ENCODE measurements around the gene FCER2. TPM values are rescaled to one million over a fixed set of nuclear protein-coding genes. Genes with fewer than 3 reads are reported as not detected.

The FCER2 gene
- total RNA-seq, 1 donor from 2014 or later, result not detected

DNA sequence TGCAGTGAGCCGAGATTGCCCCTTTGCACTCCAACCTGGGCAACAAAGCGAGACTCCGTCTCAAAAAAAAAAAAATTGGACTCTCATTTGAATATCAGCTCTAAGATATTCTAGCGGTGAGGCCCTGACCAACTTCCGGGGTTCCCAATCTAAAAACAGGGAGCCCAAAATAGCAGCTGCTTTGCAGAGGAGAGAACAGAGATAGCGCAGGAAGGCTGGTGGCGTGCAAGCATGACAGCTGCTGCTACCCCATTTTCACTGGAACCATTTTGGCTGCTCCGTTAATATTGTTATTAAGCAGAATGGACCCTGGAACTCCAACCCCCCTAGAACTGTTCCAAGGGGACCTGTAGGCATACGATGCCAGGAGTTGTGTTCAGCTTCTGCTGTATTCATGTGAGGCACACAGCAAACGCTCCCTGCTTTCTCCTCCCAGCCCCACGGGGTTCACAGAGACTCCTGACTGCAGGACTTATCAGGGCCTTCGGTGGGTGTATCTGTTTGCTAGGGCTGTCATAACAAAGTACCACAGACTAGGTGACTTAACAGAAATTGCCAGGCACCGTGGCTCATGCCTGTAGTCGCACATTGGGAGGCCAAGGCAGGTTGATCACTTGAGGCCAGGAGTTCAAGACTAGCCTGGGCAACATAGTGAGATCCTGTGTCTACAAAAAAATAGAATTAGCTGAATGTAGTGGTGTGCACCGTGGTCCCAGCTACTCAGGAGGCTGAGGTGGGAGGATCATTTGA lies 53.5 kb downstream of the FCER2 start:
- Mint-ChIP-seq H3K27ac (ENCODE audit: unreplicated experiment) (no peak overlapping the region), H3K9me3 (ENCODE audit: unreplicated experiment) (peaks cover 8% of the 10 kb centered on the region), H3K4me3 (ENCODE audit: unreplicated experiment) (no peak overlapping the region), H3K4me1 (ENCODE audit: low read depth, unreplicated experiment) (peaks cover 9% of the 10 kb centered on the region), H3K27me3 (ENCODE audit: unreplicated experiment) (peaks cover 14% of the 10 kb centered on the region), H3K36me3 (ENCODE audit: unreplicated experiment) (peaks cover 4% of the 10 kb centered on the region)
- TF ChIP-seq, protein P1, sequence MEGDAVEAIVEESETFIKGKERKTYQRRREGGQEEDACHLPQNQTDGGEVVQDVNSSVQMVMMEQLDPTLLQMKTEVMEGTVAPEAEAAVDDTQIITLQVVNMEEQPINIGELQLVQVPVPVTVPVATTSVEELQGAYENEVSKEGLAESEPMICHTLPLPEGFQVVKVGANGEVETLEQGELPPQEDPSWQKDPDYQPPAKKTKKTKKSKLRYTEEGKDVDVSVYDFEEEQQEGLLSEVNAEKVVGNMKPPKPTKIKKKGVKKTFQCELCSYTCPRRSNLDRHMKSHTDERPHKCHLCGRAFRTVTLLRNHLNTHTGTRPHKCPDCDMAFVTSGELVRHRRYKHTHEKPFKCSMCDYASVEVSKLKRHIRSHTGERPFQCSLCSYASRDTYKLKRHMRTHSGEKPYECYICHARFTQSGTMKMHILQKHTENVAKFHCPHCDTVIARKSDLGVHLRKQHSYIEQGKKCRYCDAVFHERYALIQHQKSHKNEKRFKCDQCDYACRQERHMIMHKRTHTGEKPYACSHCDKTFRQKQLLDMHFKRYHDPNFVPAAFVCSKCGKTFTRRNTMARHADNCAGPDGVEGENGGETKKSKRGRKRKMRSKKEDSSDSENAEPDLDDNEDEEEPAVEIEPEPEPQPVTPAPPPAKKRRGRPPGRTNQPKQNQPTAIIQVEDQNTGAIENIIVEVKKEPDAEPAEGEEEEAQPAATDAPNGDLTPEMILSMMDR (IDR thresholded peaks at IDR 0.05; ENCODE audit: partially characterized antibody, unreplicated experiment), result no peak
- no peak for DNase-seq

DNA sequence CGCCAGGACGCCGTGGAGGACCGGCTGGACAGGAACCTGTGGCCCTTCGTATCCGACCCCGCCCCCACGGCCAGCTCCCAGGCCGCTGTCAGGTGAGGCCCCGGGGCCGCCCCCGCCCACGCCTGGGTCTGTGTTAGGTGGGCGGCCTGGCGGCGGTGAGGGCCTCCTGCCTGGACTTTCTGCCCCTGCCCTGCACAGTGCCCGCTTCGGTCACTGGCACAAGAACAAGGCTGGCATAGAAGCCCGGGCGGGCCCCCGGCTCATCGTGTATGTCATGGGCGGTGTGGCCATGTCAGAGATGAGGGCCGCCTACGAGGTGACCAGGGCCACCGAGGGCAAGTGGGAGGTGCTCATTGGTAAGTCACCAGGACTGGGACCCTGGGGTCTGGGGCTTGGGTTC lies 54.8 kb downstream of the FCER2 start:
- Mint-ChIP-seq H3K4me1 (ENCODE audit: low read depth, unreplicated experiment) (peaks cover 3% of the 10 kb centered on the region), H3K36me3 (ENCODE audit: unreplicated experiment) (no peaks in the 10 kb centered on the region), H3K27me3 (ENCODE audit: unreplicated experiment) (peaks cover 7% of the 10 kb centered on the region), H3K27ac (ENCODE audit: unreplicated experiment) (no peak overlapping the region), H3K4me3 (ENCODE audit: unreplicated experiment) (no peak overlapping the region), H3K9me3 (ENCODE audit: unreplicated experiment) (peaks cover 2% of the 10 kb centered on the region)
- TF ChIP-seq, protein P1 (IDR thresholded peaks at IDR 0.05; ENCODE audit: partially characterized antibody, unreplicated experiment), result no peak
- DNase-seq, result no peak

DNA sequence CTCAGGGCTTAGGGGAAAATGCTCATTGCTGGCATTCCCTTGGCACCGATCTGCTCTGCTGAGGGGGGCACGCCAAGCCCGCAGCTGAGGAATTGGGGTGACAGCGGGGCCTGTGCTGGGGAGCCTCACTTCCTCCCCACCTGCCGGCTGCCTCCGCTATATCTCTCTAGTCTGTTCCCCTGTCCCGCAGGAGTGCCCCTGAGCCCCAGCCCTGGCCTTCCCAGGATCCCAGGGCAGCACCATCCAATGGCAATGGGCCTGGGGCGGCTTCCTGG lies 55.6 kb downstream of the FCER2 start:
- no peak for DNase-seq
- Mint-ChIP-seq H3K4me3 (ENCODE audit: unreplicated experiment) (no peak overlapping the region), H3K27me3 (ENCODE audit: unreplicated experiment) (peaks cover 5% of the 10 kb centered on the region), H3K36me3 (ENCODE audit: unreplicated experiment) (no peaks in the 10 kb centered on the region), H3K4me1 (ENCODE audit: low read depth, unreplicated experiment) (peaks cover 2% of the 10 kb centered on the region), H3K27ac (ENCODE audit: unreplicated experiment) (no peak overlapping the region), H3K9me3 (ENCODE audit: unreplicated experiment) (no peaks in the 10 kb centered on the region)
- TF ChIP-seq, protein P1 (IDR thresholded peaks at IDR 0.05; ENCODE audit: partially characterized antibody, unreplicated experiment), result no peak

DNA sequence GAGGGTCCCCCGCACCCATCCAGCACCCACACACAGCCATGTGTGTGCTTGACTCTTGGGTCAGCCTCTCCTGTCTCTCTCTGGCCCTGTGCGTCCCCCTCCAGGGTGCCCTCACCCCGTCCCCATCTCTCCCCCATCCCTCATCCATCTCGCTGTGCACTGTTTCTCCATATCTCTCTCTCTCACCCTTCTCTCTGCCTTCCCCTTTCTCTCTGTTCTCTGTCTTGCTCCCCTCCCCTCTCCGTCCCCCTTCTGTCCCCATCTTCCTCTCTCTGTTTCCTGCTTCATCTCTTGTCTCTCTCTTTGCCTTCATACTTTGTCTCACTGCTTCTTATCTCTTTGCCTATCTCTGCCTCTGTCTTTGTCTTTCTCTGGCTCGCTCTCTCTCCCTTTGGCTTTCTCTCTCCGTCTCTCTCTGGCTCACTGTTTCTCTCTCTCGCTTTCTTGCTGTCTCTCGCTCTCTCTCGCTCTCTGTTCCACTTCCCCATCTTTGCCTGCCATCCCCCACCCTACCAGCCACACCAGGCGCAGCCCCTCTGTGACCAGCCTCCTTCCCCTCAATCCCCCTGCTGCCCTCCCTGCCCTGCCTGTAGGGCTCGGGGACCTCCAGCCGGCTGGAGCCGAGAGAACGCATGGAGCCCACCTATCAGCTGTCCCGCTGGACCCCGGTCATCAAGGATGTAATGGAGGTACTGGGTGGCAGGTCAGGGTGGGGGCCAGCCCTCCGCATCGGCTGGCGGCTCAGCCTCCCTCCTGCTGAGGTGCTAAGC lies 56.1 kb downstream of the FCER2 start:
- no peak overlapping the region for H3K4me3 Mint-ChIP-seq (ENCODE audit: unreplicated experiment)

More for the DNA sequence above, 56.1 kb downstream of the FCER2 start:
- TF ChIP-seq, protein P1 (IDR thresholded peaks at IDR 0.05; ENCODE audit: partially characterized antibody, unreplicated experiment), result no peak
- no peak for DNase-seq
- Mint-ChIP-seq H3K27ac (ENCODE audit: unreplicated experiment) (no peak overlapping the region), H3K4me1 (ENCODE audit: low read depth, unreplicated experiment) (peaks cover 2% of the 10 kb centered on the region), H3K27me3 (ENCODE audit: unreplicated experiment) (peaks cover 5% of the 10 kb centered on the region), H3K9me3 (ENCODE audit: unreplicated experiment) (no peaks in the 10 kb centered on the region), H3K36me3 (ENCODE audit: unreplicated experiment) (no peaks in the 10 kb centered on the region)
